HepG2 (cell line): Measurements from ENCODE around the gene DTYMK. TPM values are rescaled to one million over a fixed set of nuclear protein-coding genes. Genes with fewer than 3 reads are reported as not detected.

Experiments
- DNMT1 ChIP-seq: sonication (generic); formaldehyde crosslinking; IDR thresholded peaks from 2 replicates; pipeline ENCODE4 v1.5.1; 2020; ENCODE audit warnings: mild to moderate bottlenecking, missing genetic modification reagents
- FLYWCH1 ChIP-seq: sonication (generic); formaldehyde crosslinking; IDR thresholded peaks from 2 replicates; pipeline ENCODE4 v1.8.1; 2023; ENCODE audit warnings: mild to moderate bottlenecking, missing genetic modification reagents
- NRL ChIP-seq: sonication (generic); formaldehyde crosslinking; IDR thresholded peaks from 2 replicates; pipeline ENCODE4 v1.5.0; 2020; ENCODE audit warnings: missing genetic modification reagents, mild to moderate bottlenecking, moderate library complexity, borderline replicate concordance
- PRDM10 ChIP-seq: sonication (generic); formaldehyde crosslinking; IDR thresholded peaks from 2 replicates; pipeline ENCODE4 v1.4.0; 2020; ENCODE audit warnings: low read depth, missing genetic modification reagents
- SRY ChIP-seq: sonication (generic); formaldehyde crosslinking; IDR thresholded peaks from 2 replicates; pipeline ENCODE4 v1.8.0; 2022; ENCODE audit warnings: mild to moderate bottlenecking, missing genetic modification reagents
- ZNF724P ChIP-seq: sonication (generic); formaldehyde crosslinking; IDR thresholded peaks from 2 replicates; pipeline ENCODE4 v1.8.0; 2022; ENCODE audit warnings: missing genetic modification reagents, borderline replicate concordance
- polyA plus RNA-seq, 8 experiments: library from polyadenylated mRNA; depleted of rRNA in 3 of 8; stranded (reverse) in 7 of 8; unstranded in 1 of 8; fragments of >200 nt; fragmentation: Illumina TruSeq in 4 of 8; extraction: Trizol in 4 of 8; gene quantifications; 2 replicates each; pipeline versions ENCODE4 v1.2.1 to v1.2.3, GENCODE V29; 2011 to 2016; ENCODE audit warnings: low read depth in 4 of 8, missing spikeins in 1 of 8, mixed read lengths in 1 of 8; ENCODE audit not compliant: insufficient read depth in 1 of 8
- total RNA-seq, 5 experiments: library from RNA; depleted of rRNA; stranded (reverse); fragments of >200 nt; fragmentation: Illumina TruSeq; extraction: Trizol; gene quantifications; 2 replicates each; pipeline ENCODE4 v1.2.3, GENCODE V29; 2016; ENCODE audit warnings: low read depth in 1 of 5
- TF ChIP-seq, protein P1 (sequence below), 2 experiments: fragments of 450-650 bp in 1 of 2; sonication (generic) in 1 of 2; formaldehyde crosslinking in 1 of 2; IDR thresholded peaks; 2 replicates each; pipeline versions ENCODE4 v1.6.1 to v1.8.0; 2016 to 2022; ENCODE audit warnings: antibody characterized with exemption in 1 of 2, mild to moderate bottlenecking in 1 of 2, missing genetic modification reagents in 1 of 2
- TF ChIP-seq, protein P2 (sequence below): sonication (generic); formaldehyde crosslinking; IDR thresholded peaks from 2 replicates; pipeline ENCODE4 v1.5.1; 2020; ENCODE audit warnings: mild to moderate bottlenecking, missing genetic modification reagents

The DTYMK gene
- total and polyA plus RNA-seq, 2 of the 13 experiments (the other 11 are each of a cell fraction or from before 2014, with no cell fraction given): 57.5 to 134 TPM

- TF ChIP-seq, protein P1, sequence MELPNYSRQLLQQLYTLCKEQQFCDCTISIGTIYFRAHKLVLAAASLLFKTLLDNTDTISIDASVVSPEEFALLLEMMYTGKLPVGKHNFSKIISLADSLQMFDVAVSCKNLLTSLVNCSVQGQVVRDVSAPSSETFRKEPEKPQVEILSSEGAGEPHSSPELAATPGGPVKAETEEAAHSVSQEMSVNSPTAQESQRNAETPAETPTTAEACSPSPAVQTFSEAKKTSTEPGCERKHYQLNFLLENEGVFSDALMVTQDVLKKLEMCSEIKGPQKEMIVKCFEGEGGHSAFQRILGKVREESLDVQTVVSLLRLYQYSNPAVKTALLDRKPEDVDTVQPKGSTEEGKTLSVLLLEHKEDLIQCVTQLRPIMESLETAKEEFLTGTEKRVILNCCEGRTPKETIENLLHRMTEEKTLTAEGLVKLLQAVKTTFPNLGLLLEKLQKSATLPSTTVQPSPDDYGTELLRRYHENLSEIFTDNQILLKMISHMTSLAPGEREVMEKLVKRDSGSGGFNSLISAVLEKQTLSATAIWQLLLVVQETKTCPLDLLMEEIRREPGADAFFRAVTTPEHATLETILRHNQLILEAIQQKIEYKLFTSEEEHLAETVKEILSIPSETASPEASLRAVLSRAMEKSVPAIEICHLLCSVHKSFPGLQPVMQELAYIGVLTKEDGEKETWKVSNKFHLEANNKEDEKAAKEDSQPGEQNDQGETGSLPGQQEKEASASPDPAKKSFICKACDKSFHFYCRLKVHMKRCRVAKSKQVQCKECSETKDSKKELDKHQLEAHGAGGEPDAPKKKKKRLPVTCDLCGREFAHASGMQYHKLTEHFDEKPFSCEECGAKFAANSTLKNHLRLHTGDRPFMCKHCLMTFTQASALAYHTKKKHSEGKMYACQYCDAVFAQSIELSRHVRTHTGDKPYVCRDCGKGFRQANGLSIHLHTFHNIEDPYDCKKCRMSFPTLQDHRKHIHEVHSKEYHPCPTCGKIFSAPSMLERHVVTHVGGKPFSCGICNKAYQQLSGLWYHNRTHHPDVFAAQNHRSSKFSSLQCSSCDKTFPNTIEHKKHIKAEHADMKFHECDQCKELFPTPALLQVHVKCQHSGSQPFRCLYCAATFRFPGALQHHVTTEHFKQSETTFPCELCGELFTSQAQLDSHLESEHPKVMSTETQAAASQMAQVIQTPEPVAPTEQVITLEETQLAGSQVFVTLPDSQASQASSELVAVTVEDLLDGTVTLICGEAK (IDR thresholded peaks at IDR 0.05): no peak
- TF ChIP-seq, protein P1 (CRISPR knock-in tag; IDR thresholded peaks at IDR 0.05): peak; percentile 22; the same call in 1 of the 2 replicates
- TF ChIP-seq ZNF724P (CRISPR knock-in tag) (peak; percentile 8; the same call in 1 of the 2 replicates), DNMT1 (CRISPR knock-in tag) (no peak), SRY (CRISPR knock-in tag) (0 out of 2 replicates have a peak, but pooled peaks have one; percentile 41), NRL (peak; percentile 81; the same call in 1 of the 2 replicates), PRDM10 (CRISPR knock-in tag) (no peak), FLYWCH1 (CRISPR knock-in tag) (no peak)
- TF ChIP-seq, protein P2, sequence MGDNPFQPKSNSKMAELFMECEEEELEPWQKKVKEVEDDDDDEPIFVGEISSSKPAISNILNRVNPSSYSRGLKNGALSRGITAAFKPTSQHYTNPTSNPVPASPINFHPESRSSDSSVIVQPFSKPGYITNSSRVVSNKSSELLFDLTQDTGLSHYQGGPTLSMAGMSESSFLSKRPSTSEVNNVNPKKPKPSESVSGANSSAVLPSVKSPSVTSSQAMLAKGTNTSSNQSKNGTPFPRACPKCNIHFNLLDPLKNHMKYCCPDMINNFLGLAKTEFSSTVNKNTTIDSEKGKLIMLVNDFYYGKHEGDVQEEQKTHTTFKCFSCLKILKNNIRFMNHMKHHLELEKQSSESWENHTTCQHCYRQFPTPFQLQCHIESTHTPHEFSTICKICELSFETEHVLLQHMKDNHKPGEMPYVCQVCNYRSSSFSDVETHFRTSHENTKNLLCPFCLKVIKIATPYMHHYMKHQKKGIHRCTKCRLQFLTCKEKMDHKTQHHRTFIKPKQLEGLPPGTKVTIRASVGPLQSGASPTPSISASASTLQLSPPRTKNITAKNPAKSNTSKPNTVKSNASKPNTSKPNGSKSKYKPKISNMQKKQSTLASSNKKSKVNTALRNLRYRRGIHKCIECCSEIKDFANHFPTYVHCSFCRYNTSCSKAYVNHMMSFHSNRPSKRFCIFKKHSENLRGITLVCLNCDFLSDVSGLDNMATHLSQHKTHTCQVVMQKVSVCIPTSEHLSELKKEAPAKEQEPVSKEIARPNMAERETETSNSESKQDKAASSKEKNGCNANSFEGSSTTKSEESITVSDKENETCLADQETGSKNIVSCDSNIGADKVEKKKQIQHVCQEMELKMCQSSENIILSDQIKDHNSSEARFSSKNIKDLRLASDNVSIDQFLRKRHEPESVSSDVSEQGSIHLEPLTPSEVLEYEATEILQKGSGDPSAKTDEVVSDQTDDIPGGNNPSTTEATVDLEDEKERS: no peak
Measured at GRCh38 chr2:241733391-241734207, 47.0 kb upstream of the DTYMK start (continued).
